HG03457 (cell line): ENCODE data around the gene ISCA1.

Experiments used
- ATAC-seq: cut with Tn5 transposase; IDR thresholded peaks from one replicate; pipeline ENCODE4 v1.9.1; 2021; ENCODE audit warnings: moderate number of reproducible peaks; ENCODE audit not compliant: unreplicated experiment

The ISCA1 gene

DNA sequence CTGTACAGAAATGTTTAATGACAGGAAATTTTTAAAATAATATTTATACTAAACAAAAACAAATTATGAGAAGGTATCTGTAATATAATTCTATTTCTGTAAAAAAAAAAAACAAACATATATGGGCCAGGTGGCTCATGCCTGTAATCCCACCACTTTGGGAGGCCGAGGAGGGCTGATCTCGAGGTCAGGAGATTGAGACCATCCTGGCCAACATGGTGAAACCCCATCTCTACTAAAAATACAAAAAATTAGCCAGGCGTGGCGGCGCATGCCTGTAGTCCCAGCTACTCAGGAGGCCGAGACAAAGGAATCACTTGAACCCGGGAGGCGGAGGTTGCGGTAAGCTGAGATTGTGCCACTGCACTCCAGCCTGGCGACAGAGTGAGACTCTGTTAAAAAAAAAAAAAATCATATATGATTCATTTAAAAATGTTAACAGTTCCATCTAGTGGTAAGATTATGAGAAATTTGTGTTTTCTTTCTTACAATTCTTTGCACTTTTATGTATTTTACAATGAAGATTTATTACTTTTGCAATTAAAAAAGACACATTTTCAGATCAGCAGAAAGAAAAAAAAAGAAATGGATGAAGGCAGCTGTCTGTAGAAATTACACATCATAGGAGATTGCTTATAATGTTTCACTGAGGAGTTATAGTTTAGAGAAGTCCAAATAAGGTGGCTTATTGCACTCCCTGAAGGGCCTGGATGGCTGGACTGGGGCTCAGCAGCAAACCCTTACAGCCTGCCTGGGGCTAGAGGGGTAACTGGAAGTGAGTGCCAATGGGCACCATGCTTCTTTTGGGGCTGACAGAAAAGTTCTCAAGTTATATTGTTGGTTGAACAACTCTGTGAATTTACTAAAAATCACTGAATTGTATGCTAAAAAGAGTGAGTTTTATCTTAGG, 43.2 kb downstream of the ISCA1 start:
- no peak for ATAC-seq

DNA sequence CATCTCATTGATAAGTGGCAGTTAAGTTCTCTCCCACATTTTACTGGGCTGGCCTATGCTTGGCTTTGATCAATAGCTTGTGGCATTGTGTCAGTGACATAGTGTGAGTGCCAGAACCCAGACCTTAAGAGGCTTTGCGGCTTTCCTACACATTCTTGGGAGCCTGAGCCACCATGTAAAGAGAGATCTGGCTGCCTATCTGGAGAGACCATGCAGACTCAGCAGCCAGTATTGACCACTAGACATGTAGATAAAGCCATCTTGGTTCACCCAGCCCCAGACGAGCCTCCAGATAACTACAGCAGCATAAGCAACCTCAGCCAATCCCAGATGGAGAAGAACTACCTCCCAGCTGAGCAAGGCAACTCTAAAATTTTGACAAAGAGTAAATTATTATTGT, 51.5 kb downstream of the ISCA1 start:
- ATAC-seq = no peak

DNA sequence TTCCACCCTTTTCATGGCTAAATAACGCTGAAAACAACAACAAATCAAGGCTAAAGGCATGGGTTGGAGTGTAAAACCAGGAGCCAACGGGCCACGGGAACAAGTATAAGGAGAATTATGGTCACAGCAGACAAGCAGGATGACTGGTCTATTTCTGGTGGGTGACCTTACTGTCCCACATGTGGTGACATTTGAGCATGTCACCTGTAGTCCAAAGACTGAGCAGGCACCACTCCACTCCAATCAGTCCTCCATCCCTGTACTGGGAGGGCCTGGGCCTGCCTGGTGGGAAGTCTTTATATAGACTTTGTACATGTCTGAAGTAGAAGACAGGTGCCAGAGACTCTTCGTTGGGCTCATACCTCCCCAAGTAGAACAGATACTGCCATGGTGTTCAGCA, 59.7 kb downstream of the ISCA1 start:
- no peak for ATAC-seq

DNA sequence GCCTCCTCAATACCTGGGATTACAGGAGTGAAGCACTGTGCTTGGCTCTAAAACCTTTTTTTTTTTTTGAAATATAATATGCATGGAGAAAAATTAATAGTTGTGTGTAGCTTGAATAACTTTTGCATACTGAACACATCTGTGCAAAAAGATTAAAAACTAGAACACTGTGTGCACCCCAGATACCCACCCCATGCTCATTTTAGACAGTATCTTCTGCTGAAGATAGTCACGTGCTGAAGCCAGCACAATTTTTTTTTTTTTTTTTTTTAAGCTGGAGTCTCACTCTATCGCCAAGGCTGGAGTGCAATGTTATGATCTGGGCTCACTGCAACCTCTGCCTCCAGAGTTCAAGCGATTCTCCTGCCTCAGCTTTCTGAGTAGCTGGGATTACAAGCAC, 62.7 kb downstream of the ISCA1 start:
- no peak for ATAC-seq

DNA sequence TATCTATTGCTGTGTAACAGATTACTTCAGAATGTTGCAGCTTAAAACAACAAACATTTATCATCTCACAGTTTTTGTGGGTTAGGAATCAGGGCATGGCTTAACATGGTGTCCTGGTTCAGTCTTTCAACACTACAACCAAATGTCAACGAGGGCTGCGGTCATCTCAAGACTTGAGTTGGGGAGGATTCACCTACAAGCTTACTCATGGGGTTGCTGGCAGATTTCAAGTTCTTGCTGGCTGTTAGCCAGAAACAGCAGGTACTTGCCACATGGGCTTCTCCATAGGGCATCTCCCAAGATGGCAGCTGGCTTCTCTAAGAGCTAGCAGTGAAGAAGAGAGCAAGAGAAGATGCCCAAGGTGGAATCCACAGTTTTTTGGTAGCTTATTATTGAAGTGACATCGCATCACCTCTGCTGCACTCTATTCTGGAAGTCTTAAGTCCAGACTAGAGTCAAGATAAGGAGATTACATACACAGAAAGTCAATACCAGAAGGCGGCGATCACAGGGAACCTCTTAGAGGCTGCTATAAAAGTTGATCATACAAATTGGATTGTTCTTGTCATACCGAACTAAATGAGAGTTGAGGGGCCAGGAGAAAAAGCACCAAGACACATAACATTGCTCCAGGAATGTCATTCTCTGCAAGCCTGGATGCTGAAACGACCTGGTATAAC, 65.1 kb downstream of the ISCA1 start:
- no peak for ATAC-seq
